Measurements from ENCODE around the gene RYR2.

The RYR2 gene

DNA sequence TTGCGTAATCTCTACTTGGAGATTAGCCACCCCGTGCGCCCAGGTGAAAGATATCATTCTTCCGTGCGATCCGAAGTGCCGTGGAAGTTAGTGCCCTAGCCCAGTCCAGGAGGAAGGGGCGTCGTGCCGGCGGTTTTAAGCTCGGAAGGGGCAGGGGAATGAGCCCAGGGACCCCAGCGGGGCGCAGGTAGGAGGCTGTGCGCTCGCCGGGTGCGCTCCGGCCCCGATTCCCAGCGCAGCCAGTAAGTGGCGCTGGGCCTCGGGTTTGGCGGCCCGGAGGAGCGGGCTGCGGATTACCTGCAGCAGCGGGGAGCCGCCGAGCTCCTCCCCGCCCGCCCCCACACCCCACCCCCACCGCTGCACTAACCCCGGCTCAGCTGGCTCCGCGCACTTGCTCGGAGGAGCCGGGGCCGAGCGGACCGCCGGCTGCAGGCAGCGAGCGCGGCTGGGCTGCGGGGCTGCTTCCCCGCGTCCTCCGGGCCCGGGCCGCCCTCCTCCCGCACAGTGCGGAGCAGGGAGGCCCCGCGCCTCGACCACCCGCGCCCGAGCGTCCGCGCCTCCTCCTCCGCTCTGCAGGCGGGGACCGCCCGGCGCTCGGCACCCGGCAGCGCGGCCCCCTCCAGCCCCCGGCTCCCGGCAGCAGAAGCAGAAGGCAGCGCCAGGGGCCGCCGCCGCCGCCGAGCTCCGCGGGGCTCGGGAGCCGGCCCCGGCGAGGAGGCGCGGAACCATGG lies at the start of gene RYR2:
Gene RYR2, plus strand, starts transcription at position 390 of the 731 bp plus-strand sequence. Its CDS starts 338 bp downstream, at position 728.
- DNase-seq, result peak; percentile 46

DNA sequence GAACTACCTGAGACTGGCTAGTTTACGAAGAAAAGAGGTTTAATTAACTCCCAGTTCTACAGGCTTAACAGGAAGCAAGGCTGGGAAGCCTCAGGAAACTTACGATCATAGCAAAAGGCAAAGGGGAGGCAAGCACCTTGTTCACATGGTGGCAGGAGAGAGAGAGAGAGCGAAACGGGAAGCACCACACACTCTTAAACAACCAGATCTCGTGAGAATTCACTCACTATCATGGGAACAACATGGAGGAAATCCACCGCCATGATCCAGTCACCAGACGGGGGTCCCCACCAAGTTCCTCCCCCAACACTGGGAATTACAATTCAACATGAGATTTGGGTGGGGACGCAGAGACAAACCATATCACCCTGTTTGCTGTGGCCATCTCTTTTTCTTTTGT lies 49.5 kb upstream of the RYR2 start:
- DNase-seq, result no peak

DNA sequence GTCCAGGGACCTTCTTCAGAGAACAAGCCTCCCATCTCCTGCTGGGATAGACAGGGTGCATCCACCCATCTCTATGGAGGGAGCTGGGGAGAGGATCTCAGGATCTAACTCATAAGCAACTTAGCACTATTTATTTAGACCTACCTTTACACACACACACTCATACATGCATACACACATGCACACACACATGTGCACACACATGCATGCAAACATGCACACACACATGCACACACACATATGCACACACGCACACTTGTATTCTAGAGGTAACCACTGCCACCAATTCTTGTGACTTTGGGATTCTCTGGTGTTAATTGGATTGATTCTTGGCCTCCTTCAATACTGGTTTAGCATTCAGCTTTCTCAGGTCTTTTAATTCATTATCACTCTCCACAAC lies 47.5 kb upstream of the RYR2 start:
- no peak for DNase-seq

DNA sequence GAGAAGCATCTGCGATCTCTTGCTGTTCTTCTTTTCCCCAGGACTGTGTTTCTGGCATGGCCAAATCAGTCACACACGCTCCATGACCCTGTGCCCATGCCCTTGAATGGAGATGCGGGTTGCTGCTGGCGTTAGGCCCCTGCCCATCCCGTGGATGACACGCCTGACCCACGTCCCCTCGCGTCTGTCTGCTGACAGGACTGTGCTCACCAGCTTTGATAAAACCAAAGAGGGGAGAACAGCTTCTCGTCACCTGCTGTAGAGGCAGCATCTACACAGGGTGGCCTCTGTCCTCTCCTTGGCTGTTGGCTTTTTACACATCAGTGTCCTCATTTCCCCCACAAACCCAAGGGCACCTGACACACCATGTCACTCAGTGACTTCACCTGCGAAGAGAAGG lies 44.6 kb upstream of the RYR2 start:
- DNase-seq, result no peak

DNA sequence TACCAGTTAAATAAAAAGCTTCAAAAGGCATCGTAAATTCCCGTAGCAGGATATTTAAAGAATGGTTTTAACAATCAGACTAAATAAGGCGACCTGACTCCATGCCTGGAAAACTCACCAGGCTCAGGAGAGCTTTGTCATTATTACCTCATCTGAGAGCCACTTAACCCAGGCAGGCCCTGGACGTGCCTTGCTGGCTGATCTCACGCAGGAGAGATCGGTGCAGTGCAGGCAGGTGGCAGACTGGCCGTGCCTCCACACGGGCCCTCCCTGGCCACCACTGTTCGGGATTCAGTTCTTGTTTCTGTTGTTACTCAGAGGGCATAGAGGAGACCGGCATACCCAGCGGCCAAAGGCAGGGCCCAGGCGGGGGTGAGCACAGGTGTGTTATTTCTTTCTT lies 44.1 kb upstream of the RYR2 start:
- DNase-seq, result no peak

DNA sequence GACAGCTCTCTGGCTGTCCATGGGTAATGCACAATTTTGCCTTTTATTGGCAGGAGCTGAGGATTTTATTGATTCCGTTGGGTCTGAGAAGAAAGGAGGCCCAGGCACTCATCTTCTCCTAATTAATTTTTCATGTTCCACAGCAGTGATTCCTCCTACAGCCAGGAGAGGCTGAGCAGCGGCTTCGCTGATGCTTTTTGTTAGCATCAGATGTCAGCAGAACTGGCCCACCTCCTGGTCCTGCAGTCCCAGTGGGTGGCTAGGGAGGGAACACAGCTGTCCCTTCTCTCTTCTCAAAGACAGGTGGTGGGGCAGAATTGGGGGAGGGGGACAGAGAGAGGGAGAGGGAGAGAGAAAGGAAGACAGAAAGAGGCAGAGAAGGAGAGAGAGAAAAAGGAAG lies 43.4 kb upstream of the RYR2 start:
- DNase-seq, result no peak

DNA sequence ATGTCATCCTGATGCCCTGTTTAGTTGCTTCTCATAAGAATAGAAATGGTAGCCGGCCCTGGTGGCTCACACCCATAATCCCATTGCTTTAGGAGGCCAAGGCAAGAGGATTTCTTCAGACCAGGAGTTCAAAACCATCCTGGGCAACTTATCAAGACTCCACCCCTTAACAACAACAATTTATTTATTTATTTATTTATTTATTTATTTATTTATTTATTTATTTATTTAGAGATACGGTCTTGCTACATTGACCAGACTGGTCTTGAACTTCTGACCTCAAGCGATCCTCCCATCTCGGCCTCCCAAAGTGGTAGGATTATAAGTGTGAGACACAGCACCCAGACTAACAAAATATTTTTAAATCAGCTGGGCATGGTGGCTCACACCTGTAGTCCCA lies 41.8 kb upstream of the RYR2 start:
- no peak for DNase-seq

DNA sequence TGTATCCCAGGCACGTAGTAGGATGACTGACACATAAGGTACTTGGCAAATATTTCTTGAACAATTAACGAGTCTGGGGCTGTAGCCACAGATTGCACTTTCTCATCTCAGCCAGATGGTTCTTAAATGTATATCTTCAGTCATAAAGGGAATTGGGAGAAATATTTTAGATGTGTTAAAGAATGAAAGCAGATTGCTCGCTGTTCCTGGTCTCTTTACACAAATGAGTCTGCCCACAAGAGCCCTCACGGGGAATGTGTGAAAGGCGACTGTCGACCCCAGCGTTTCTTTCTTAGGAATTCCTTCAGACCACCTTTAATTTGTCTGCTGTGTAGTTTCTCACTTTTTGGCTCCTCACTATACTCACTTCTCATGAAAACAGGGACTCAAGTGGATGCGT lies 38.5 kb upstream of the RYR2 start:
- no peak for DNase-seq

DNA sequence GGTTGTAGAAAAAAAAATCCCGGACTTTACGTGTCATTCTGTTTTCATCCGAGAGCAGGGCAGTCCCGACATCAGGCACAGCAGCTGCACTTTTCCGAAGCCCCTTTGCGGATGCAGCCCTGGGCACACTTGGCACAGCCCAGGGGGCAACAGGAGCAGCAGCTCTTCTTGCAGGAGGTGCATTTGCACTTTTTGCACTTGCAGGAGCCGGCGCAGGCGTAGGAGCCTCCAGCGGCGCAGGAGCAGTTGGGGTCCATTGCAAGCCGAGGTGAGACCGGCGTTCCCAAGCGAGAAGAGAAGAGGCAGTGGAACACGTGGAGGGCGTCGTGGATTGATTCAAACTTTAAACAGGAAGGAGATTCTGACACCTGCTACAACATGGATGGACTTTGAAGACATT lies 37.9 kb upstream of the RYR2 start, which contains the start of gene MT1HL1:
Gene MT1HL1, minus strand, starts transcription at position 326 of the 400 bp plus-strand sequence. Its CDS starts 69 bp downstream, at position 257.
- DNase-seq, result no peak

DNA sequence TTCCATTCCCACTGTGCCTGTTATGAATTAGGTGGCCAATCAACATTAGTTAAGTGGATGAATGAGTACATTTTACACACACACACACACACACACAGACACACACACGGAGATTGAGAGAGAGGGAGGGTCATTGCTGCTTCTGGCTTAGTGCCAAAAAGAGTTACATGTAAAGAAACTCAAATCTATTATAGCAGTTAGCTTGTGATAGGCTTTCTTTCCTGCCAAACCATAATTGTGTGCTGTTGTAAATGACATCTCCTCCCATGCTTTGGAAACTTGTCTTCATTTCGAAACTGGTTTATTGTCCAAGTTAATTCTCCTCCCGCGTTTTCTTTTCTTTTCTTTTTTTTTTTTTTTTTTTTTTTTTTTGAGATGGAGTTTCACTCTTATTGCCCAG lies 36.3 kb upstream of the RYR2 start:
- DNase-seq, result no peak

DNA sequence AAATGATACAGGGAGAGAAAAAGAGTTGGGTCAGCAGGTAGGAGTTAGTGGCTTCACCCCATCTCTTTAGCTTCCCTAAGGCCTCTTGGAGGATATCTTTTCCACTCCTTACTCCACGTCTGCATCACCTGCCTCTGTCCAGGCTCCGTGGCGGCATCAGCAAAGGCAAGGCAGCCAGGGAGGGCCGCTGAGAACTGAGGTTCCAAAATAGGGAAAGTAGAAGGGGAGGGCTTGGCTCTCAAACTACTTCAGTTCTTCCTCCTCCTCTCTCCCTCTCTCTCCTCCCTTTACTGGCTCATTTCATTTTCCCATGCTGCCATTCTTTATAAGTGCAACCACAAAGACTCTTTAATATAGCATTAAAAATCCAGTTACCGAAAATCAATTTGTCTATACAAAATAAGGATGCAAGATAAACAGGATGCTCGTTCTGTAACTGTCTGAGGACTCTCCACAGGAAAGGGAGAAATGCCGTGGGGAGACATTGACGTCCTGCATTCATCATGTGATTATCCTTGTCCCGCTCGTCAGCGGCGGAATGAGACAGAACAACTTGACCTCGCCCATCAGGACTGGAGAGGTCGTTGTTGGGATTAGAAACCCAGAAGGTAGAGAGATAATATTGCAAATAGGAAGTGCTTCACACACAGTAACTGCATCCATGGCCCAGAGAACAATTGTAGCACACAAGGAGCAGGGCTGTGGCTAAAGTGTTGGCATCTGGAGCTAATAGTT lies 34.7 kb upstream of the RYR2 start:
- DNase-seq, result no peak

DNA sequence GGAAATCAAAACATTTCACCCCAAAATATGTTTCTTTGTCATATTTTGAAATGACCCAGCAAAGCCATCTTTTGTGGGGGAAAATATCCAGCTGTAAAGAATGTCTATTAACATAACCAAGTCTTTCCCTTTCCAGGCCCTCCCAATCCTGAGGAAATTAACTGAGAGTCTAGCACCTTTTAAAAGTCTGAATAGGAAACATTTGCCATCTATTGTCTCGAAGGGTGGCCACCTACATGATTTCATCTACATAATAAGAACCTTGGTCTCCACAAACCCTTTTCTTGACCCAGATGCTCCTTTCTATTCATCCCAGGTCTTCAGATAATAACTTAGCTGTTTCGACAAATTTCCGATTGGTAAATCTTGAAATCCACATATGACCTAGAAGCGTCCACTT lies 32.4 kb upstream of the RYR2 start:
- DNase-seq, result no peak

DNA sequence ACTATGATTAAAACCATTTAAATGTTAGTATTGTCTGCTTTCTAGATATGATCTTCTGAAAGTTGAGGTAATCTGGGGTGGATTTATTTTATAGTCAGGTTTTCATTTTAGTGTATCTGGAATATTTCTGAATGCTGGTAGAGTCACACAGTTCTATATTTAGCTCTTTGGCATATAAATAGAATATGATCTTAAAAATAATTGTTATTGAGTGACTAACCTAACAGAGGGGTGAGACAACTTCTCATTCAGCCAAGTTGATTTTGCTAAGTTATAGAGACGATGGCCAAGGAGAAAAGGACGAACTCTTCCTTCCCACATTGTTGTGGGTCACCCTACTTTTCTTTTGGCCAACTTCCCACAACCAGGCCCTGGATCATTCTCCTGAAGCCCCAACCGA lies 30.6 kb upstream of the RYR2 start:
- DNase-seq, result no peak

DNA sequence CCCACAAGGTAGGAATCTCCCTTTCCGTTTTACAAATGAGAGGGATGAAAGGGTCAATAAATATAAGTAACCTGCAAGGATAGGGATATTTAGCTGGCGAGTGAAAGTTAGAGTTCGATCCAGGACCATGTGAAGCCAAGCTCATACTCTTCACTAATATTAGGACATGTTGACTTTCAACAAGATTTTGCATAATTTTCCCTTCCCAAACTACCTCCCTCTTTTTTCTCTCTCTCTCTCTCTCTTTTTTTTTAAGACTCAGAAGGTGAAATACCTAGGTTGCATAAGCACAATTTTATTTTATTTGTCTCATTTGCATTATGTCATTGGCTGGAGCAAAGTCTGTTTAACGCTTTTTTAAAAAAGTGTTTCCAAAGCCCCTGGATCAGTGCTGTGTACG lies 29.6 kb upstream of the RYR2 start:
- DNase-seq, result no peak

DNA sequence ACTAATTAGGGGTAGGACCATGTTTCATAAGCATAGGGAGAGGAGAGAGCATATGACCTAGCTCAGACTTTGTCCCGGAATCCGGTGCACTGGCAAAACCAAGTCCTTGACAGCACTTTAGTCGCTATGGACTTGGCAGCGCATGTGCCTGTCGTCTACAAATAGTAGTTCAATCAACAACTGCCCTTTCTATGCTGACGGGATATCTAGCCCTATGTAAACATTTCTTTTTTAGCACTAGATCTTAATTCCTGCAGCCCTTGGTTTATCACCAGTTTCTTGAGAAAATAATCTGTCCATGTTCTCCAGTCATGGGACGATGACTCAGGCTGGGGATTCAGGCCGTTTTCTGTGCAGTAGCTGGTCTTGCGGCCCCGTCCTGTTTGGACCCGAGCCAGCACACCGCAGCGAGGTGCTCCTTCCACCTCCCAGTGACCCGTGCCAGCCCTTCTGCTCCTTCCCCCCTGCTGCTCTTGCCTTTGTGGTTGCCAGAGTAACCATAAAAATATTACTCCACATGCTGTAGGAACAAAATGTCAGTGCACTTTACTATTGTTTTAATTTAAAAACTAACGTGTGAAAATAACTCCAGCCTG lies 29.1 kb upstream of the RYR2 start:
- DNase-seq, result peak; percentile 46

DNA sequence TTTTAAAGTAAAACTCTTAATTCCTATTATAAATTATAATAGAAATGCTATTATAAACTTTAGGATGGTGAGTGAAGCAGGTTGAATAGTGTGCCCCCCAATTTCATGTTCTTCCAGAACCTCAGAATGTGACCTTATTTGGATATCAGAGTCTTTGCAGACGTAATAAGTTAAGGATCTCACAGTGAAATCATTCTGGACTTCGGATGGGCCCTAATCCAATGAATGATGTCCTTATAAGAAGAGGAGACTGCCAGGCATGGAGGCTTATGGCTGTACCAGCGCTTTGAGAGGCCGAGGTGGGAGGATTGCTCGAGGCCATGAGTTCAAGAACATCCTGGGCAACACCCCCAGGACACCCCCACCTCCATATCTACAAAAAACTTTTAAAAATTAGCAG lies 28.4 kb upstream of the RYR2 start:
- DNase-seq, result no peak

DNA sequence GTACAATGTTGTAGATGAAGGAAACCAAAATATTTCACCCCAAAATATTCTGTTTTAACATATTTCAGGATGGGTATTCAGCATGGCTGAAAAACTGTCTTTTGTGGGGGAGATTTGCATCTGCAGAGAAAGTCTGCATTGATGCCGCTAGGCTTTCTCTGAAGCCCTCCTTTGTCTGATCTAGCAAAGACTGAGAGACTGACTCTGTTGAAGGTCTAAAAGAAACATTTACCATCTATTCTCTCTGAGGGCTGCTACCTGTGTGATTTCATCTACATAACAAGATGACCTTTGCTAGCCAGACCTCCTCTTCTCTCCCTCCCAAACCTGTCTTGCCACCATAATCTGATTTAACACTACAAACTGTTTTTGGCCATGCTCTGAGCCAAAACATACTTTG lies 25.4 kb upstream of the RYR2 start:
- DNase-seq, result no peak

DNA sequence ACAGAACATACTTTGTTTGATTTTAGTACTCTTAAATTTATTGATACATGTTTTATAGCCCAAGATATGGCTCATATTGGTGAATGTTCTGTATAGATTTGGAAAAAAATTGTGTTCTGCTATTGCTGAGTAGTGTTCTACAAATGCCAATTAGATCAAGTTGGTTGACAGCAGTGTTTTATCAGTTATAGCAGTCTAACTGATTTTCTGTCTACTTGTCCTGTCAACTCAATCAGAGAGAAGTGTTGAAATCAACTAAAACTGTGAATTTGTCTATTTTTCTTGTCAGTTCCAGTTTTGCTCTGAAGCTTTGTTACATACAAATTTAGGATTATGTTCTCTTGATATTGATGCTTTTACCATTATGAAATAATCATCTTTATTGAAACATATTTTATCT lies 23.1 kb upstream of the RYR2 start:
- no peak for DNase-seq

DNA sequence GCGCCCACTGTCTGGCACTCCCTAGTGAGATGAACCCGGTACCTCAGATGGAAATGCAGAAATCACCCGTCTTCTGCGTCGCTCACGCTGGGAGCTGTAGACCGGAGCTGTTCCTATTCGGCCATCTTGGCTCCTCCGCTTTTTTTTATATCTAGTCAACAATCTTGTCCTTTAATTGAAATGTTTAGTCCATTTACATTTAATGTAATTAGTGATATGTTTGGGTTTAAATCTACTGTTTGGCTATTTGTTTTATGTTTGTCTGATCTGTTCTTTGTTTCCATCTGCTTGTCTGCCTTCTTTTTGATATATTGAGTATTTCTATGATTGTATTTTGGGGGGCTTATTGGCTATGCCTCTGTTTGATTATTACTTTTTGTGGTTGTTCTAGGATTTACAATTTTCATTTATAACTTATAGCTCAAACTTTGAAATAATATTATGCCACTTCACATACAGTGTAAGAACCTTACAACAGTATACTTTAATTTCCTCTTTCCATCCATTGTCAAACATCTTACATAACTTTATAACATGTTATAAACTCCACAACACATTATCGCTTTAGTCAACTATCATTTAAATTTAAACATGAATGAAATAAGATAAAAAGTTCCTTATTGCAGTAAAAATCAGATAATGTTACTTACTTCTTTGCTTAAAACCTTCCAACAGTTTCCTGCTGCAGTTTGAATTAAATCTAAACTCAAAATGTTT lies 16.5 kb upstream of the RYR2 start:
- no peak for DNase-seq

DNA sequence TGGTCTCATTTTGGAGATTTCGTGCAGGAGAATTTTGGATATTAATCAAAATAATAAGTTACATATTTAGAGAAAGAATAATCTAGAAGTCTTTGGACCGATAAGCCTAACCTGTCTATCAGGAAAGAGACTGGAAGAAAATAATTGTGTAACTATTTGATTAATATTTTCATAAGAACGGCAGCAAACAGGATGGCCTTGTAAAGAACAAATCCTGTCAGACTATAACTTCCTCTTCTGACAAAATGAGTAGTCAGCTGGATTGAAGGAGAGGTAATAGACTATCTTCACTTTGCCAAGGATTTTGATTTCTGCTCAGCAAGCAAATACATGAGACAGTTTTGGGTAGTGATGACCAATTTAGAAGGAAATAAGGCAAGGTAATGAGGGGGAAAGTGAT lies 12.7 kb upstream of the RYR2 start:
- no peak for DNase-seq

DNA sequence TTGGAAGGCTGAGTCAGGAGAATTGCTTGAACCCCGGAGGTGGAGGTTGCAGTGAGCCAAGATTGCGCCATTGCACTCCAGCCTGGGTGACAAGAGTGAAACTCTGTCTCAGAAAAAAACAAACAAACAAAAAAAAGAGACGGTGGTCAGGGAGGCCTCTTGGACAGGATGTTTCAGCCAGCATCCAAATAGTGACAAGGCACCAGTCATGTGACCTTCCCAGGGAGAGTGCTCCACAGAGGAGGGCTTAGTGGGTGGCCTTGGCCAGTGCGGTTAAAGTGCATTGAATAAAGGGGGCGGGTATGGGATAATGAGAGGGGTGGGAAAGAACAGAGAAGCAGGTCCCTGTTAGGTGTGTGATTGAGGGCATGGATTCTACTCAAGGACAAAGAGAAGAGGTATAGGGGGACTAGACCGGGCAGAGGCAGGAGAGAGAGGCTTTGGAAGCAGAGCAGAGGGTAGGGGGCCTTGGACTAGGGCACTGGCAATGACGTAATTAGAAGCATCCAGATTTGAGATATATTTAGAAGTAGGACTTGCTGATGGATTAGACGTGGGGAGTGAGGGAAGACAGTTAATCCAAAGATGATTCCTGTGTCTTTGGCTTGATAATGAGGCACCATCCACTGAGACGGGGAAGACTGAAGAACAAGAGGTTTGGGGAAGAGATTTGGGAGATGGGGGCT lies 12.0 kb upstream of the RYR2 start:
- no peak for DNase-seq

DNA sequence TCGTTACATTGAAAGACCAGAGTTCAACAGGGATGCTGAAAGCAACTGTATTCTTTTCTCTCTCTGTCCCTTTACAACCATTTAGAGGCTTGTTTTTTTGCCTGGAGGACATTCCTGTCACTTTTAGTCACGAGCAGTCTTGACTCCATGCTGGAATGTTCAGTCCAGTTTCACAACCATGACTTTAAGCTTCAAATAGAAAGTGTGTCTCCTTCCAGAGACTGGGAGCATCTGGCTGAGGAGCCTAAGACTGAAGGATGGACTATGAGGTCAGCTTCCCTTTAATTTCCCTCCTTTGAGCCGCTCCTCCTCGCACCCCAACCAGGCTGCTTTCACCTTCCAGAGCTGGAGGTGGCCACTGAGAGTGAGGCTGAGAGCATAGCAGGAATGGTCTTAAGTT lies 10.5 kb upstream of the RYR2 start:
- no peak for DNase-seq

DNA sequence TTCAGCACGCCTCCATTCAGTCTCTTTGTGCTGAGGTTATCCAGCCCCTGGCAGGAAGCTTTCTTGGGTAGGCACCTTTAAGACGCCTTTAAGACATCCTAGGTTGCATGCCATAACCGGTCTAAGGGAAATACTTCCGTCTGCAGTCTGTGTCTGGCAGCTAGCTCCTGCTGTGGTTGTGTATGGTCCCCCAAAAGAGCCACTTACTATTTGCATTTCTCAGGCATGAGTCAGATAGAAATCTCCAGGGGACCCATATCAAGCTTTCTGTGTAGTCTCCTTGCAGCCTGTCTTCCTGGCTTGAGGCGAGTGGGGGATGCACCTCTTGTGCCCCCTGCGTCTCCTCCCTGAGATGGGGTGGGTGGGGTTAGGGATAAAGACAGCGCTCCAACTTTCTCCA lies 10.0 kb upstream of the RYR2 start:
- no peak for DNase-seq

All from NCI-H2081 treated with DMSO at 0.1 percent for 48 hours (cell line).